ENCODE data around the gene LAGE3. TPM values are rescaled to one million over a fixed set of nuclear protein-coding genes. Genes with fewer than 3 reads are reported as not detected.

LAGE3 gene
- total and polyA plus RNA-seq, 10 donors = 11.8 to 27.7 (median 19.4) TPM

GRCh38 chrX:154434394-154435168 is 44.5 kb downstream of the LAGE3 start:
- Histone ChIP-seq H3K27ac (no peak overlapping the region), H3K4me3 (no peak overlapping the region), H3K9me3 (no peaks in the 10 kb centered on the region), H3K27me3 (replicated peaks in 1 of 7) (no peaks in the 10 kb centered on the region), H3K36me3 (peaks cover 0 to 58% (median 15%) of the 10 kb centered on the region in 6 donors), H3K4me1 (peaks cover 4 to 58% (median 30%) of the 10 kb centered on the region in 6 donors)
- TF ChIP-seq POLR2A (IDR thresholded peaks at IDR 0.05) (no peak), CTCF (IDR thresholded peaks at IDR 0.05 in 8 of 11, conservative IDR thresholded peaks at IDR 0.05 in 3 of 11) (no peak), POLR2AphosphoS5 (IDR thresholded peaks at IDR 0.05) (no peak)
- DNase-seq = peak; percentile 64
- intact Hi-C loops (cut with DNase I; ENCODE audit: low total_unique reads) = no loop called here
- 77 to 100% (median 93%) methylated on average over 1 to 7 of the region's 7 CpGs for WGBS, 5 donors

DNA sequence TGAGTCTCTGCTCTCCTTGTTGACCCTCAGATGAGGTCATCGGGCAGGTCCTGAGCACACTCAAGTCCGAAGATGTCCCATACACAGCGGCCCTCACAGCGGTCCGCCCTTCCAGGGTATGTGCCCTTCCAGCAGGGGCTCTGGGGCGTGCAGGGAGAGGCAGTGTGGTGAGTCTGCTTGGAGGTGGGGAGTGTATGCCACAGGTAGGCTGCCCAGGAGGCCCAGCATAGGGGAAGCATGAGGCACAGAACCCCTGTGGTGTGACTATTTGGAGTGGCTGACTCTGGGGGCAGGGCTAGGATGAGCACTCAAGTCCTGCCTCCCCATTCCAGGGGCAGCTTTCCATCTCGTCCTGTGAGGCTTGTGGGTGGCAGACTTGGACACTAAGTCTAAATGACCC is 45.5 kb downstream of the LAGE3 start:
- Histone ChIP-seq H3K9me3 (no peaks in the 10 kb centered on the region), H3K4me1 (peaks cover 2 to 55% (median 28%) of the 10 kb centered on the region in 6 donors), H3K27me3 (replicated peaks in 1 of 7) (no peaks in the 10 kb centered on the region), H3K27ac (no peak overlapping the region), H3K4me3 (no peak overlapping the region), H3K36me3 (peaks cover 0 to 48% (median 15%) of the 10 kb centered on the region in 6 donors)
- intact Hi-C loops (cut with DNase I; ENCODE audit: low total_unique reads) = no loop called here
- DNase-seq = peak; percentile 76
- WGBS, 5 donors = 79 to 97% (median 88%) methylated on average over 3 to 7 of the region's 7 CpGs
- TF ChIP-seq POLR2AphosphoS5 (IDR thresholded peaks at IDR 0.05) = no peak
- TF ChIP-seq POLR2A (IDR thresholded peaks at IDR 0.05) = no peak
- TF ChIP-seq CTCF (IDR thresholded peaks at IDR 0.05 in 8 of 11, conservative IDR thresholded peaks at IDR 0.05 in 3 of 11) = no peak

DNA sequence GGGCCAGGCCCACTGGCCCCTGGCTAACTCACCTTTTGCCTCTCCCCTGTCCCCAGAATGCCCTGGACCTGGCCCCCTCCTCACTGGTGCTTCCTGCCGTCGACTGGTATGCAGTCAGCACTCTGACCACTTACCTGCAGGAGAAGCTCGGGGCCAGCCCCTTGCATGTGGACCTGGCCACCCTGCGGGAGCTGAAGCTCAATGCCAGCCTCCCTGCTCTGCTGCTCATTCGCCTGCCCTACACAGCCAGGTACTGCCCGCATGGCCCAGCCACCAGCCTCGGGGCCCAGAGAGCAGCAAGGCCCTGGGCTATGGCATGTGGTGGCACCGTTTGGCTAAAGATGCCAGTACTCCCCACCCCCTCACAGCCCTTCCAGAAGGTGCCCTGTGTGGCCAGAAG is 46.9 kb downstream of the LAGE3 start:
- peaks cover 3 to 53% (median 27%) of the 10 kb centered on the region in 6 donors for H3K4me1 ChIP-seq
- intact Hi-C loops (cut with DNase I; ENCODE audit: low total_unique reads) = no loop called here
- no peaks in the 10 kb centered on the region for H3K9me3 ChIP-seq
- H3K27ac ChIP-seq = peak overlapping the region in 3 of 8 donors; percentile 92 to 94 (median 93)
- 84 to 100% (median 91%) methylated on average over 4 to 8 of the region's 8 CpGs; no CpG with 5 or more reads in 1 of the 5 donors for WGBS, 5 donors
- no peak overlapping the region for H3K4me3 ChIP-seq
- H3K36me3 ChIP-seq = peaks cover 0 to 46% (median 15%) of the 10 kb centered on the region in 6 donors
- DNase-seq = peak; percentile 72
- no peaks in the 10 kb centered on the region for H3K27me3 ChIP-seq (replicated peaks in 1 of 7)
- no peak for TF ChIP-seq POLR2AphosphoS5 (IDR thresholded peaks at IDR 0.05)
- TF ChIP-seq CTCF (IDR thresholded peaks at IDR 0.05 in 8 of 11, conservative IDR thresholded peaks at IDR 0.05 in 3 of 11) = no peak

DNA sequence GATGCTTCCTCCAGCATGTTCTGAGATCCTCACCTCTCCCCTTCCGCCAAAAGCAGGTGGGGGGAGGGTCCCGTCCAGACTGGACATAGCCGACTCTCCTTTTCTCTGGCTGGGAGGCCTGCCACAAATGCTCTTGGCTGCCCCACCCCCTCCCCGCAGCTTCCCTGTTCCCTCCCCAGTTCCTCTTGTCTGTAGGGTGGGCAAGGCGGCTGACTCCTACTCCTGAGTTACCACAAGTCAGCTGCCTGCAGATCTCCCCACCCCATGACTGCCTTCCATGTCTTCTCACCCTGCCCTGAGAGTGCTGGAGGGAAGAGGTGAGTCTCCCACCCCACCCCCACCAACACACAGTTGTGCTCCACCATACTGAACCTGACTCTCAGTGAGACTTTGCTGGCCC is 47.7 kb downstream of the LAGE3 start:
- Histone ChIP-seq H3K9me3 (no peaks in the 10 kb centered on the region), H3K36me3 (peaks cover 0 to 46% (median 15%) of the 10 kb centered on the region in 6 donors), H3K4me1 (peaks cover 3 to 59% (median 30%) of the 10 kb centered on the region in 6 donors), H3K27me3 (replicated peaks in 1 of 7) (no peaks in the 10 kb centered on the region), H3K27ac (peak overlapping the region in 7 of 8 donors; percentile 27 to 94 (median 90)), H3K4me3 (peak overlapping the region in 1 of 8 donors; percentile 86)
- TF ChIP-seq POLR2AphosphoS5 (IDR thresholded peaks at IDR 0.05) = no peak
- no peak for TF ChIP-seq CTCF (IDR thresholded peaks at IDR 0.05 in 8 of 11, conservative IDR thresholded peaks at IDR 0.05 in 3 of 11)
- TF ChIP-seq POLR2A (IDR thresholded peaks at IDR 0.05) = no peak
- DNase-seq = no peak
- WGBS, 5 donors = 20 to 53% (median 41%) methylated on average over 2 to 5 of the region's 5 CpGs
- intact Hi-C loops (cut with DNase I; ENCODE audit: low total_unique reads) = no loop called here

All from spleen (tissue), 11 donors.